Jurkat, Clone E6-1 (cell line): Measurements from ENCODE around the gene MYH3. TPM values are rescaled to one million over a fixed set of nuclear protein-coding genes. Genes with fewer than 3 reads are reported as not detected.
"Not testable (repeated sequence)": the region's sequence is repeated elsewhere in the genome, so short reads cannot be mapped to it uniquely, and the experiment has no call there.

Experiments
- DNase-seq: peaks from one replicate; pipeline ENCODE4 v3.0.0-alpha.2; 2011; ENCODE audit warnings: low read depth, low spot score
- H3K4me3 ChIP-seq: 2 replicates; pipeline ENCODE4 v1.5.1; 2011; ENCODE audit warnings: mild to moderate bottlenecking, low read length, control low read depth, moderate library complexity
- polyA plus RNA-seq: library from polyadenylated mRNA; unstranded; fragments of >200 nt; gene quantifications from one replicate; pipeline ENCODE4 v1.2.1, GENCODE V29; 2012; ENCODE audit warnings: missing spikeins; ENCODE audit not compliant: insufficient read length, insufficient read depth

MYH3 gene
- 2.2 TPM for polyA plus RNA-seq

- no peak for DNase-seq
- H3K4me3 ChIP-seq, result no peak within 1 kb of the TSS
These were observed at the start of gene MYH3 for GRCh38 chr17:10657148-10657547. MYH3 (minus strand) TSS chr17:10657309; CDS start chr17:10655064, 2,245 bp downstream.

GRCh38 chr17:10705727-10706126 is 48.6 kb upstream of the MYH3 start:
- no peak for DNase-seq
- H3K4me3 ChIP-seq, result no peak overlapping the region

GRCh38 chr17:10702574-10702973 is 45.5 kb upstream of the MYH3 start:
- H3K4me3 ChIP-seq, result no peak overlapping the region
- no peak for DNase-seq

GRCh38 chr17:10699856-10700255 is 42.7 kb upstream of the MYH3 start:
- peak overlapping the region; percentile 25 for H3K4me3 ChIP-seq
- peak; percentile 67 for DNase-seq

- no peak for DNase-seq
- H3K4me3 ChIP-seq, result peak overlapping the region; percentile 78
These were observed 41.1 kb upstream of the MYH3 start for GRCh38 chr17:10698096-10698818.

GRCh38 chr17:10697092-10698081 is 40.3 kb upstream of the MYH3 start, which contains the start of the genes ADPRM and SCO1:
ADPRM (plus strand) TSS chr17:10697594; CDS start chr17:10704927, 7,333 bp downstream.
SCO1 (minus strand) TSS chr17:10697533; CDS start chr17:10697507, 26 bp downstream.
- H3K4me3 ChIP-seq, result peak within 1 kb of the TSS; percentile 78
- peak; percentile 88 for DNase-seq

- DNase-seq, result not testable (repeated sequence)
- H3K4me3 ChIP-seq, result peak overlapping the region; percentile 78
These were observed 38.8 kb upstream of the MYH3 start for GRCh38 chr17:10695875-10696407.

- H3K4me3 ChIP-seq, result no peak overlapping the region
- no peak for DNase-seq
These were observed 30.4 kb upstream of the MYH3 start for GRCh38 chr17:10687499-10687898.

GRCh38 chr17:10683853-10684252 is 26.7 kb upstream of the MYH3 start:
- no peak for DNase-seq
- H3K4me3 ChIP-seq, result no peak overlapping the region

GRCh38 chr17:10681866-10682446 is 24.8 kb upstream of the MYH3 start:
- no peak for DNase-seq
- H3K4me3 ChIP-seq, result no peak overlapping the region

GRCh38 chr17:10674704-10675103 is 17.6 kb upstream of the MYH3 start:
- H3K4me3 ChIP-seq, result no peak overlapping the region

GRCh38 chr17:10673312-10673711 is 16.2 kb upstream of the MYH3 start:
- H3K4me3 ChIP-seq, result no peak overlapping the region
- no peak for DNase-seq

More at GRCh38 chr17:10674704-10675103, 17.6 kb upstream of the MYH3 start:
- DNase-seq, result no peak

- no peak for DNase-seq
- no peak overlapping the region for H3K4me3 ChIP-seq
These were observed 11.7 kb upstream of the MYH3 start for GRCh38 chr17:10668775-10669174.

GRCh38 chr17:10666906-10667305 is 9.8 kb upstream of the MYH3 start:
- DNase-seq, result no peak
- H3K4me3 ChIP-seq, result no peak overlapping the region

- no peak overlapping the region for H3K4me3 ChIP-seq
- DNase-seq, result no peak
These were observed 7.5 kb upstream of the MYH3 start for GRCh38 chr17:10664571-10664970.

GRCh38 chr17:10663231-10663630 is 6.1 kb upstream of the MYH3 start:
- no peak overlapping the region for H3K4me3 ChIP-seq
- no peak for DNase-seq

- no peak overlapping the region for H3K4me3 ChIP-seq
- no peak for DNase-seq
These were observed 4.3 kb upstream of the MYH3 start for GRCh38 chr17:10661437-10661836.

- DNase-seq, result no peak
- H3K4me3 ChIP-seq, result no peak overlapping the region
These were observed 770 bp upstream of the MYH3 start for GRCh38 chr17:10657879-10658278.

- no peak for DNase-seq
- no peak overlapping the region for H3K4me3 ChIP-seq
These were observed 3.1 kb downstream of the MYH3 start for GRCh38 chr17:10653987-10654386.
